SK-N-SH (cell line): Measurements from ENCODE around the gene SLC2A8. TPM values are rescaled to one million over a fixed set of nuclear protein-coding genes. Genes with fewer than 3 reads are reported as not detected.

Experiments used
- CTCF ChIA-PET: fragments of 300-600, 350-600 bp; formaldehyde crosslinking; extraction: SDS; loops from one replicate; lab custom pipeline; 2021; lab: Yijun Ruan, JAX
- POLR2A ChIA-PET: fragments of 350-600 bp; sonication (Branson Sonifier 250); formaldehyde crosslinking; extraction: SDS; loops from one replicate; lab custom pipeline; 2020; ENCODE audit warnings: antibody characterized with exemption, inconsistent platforms; lab: Yijun Ruan, JAX
- DNase-seq: peaks from one replicate; pipeline ENCODE4 v3.0.0; 2012
- H2AFZ ChIP-seq: fragments of 200-600 bp; sonication (generic); 2 replicates; pipeline ENCODE4 v1.8.1; 2016; ENCODE audit warnings: antibody characterized with exemption, mild to moderate bottlenecking, low read depth
- H3F3A ChIP-seq: fragments of 200-600 bp; sonication (generic); replicated peaks from 2 replicates; pipeline ENCODE3; 2016; ENCODE audit warnings: antibody characterized with exemption, mild to moderate bottlenecking; ENCODE audit not compliant: insufficient read depth
- H3K27ac ChIP-seq, 2 experiments: fragments of 200-500 bp in 1 of 2; fragments of 200-600 bp in 1 of 2; sonication (Bioruptor generic) in 1 of 2; sonication (generic), shearing (Covaris generic) in 1 of 2; 2 replicates each; pipeline versions ENCODE4 v1.5.1 to v1.6.1; 2014 to 2016; ENCODE audit warnings: low read depth in 2 of 2, inconsistent platforms in 1 of 2, low read length in 1 of 2, mild to moderate bottlenecking in 1 of 2, mixed read lengths in 1 of 2
- H3K27me3 ChIP-seq: fragments of 200-600 bp; sonication (generic), shearing (Covaris generic); 2 replicates; pipeline ENCODE4 v1.6.1; 2016; ENCODE audit warnings: mixed run types; ENCODE audit not compliant: insufficient read depth
- H3K36me3 ChIP-seq, 2 experiments: fragments of 200-500 bp in 1 of 2; fragments of 200-600 bp in 1 of 2; sonication (Bioruptor generic) in 1 of 2; sonication (generic) in 1 of 2; replicated peaks in 1 of 2; 2 replicates each; pipeline versions ENCODE3 to v1.5.1; 2014 to 2016; ENCODE audit warnings: low read length in 1 of 2, mild to moderate bottlenecking in 1 of 2; ENCODE audit not compliant: insufficient read depth in 2 of 2, control insufficient read depth in 1 of 2
- H3K4me1 ChIP-seq, 2 experiments: fragments of 200-500 bp in 1 of 2; fragments of 200-600 bp in 1 of 2; sonication (Bioruptor generic) in 1 of 2; sonication (generic), shearing (Covaris generic) in 1 of 2; 2 replicates each; pipeline versions ENCODE4 v1.5.1 to v1.6.1; 2014 to 2016; ENCODE audit warnings: low read depth in 1 of 2, low read length in 1 of 2, mixed run types in 1 of 2; ENCODE audit not compliant: insufficient read depth in 2 of 2, control insufficient read depth in 1 of 2
- H3K4me2 ChIP-seq: fragments of 200-600 bp; sonication (generic), shearing (Covaris generic); 2 replicates; pipeline ENCODE4 v1.6.1; 2017; ENCODE audit warnings: mixed run types
- H3K4me3 ChIP-seq, 2 experiments: fragments of 200-500 bp in 1 of 2; fragments of 200-600 bp in 1 of 2; sonication (Bioruptor generic) in 1 of 2; sonication (generic), shearing (Covaris generic) in 1 of 2; 2 replicates each; pipeline versions ENCODE4 v1.5.1 to v1.8.1; 2014 to 2016; ENCODE audit warnings: low read depth in 2 of 2, inconsistent platforms in 1 of 2, low read length in 1 of 2, mild to moderate bottlenecking in 1 of 2, mixed read lengths in 1 of 2, moderate library complexity in 1 of 2
- H3K79me2 ChIP-seq: fragments of 200-600 bp; sonication (generic); 2 replicates; pipeline ENCODE4 v1.8.1; 2017; ENCODE audit warnings: mild to moderate bottlenecking; ENCODE audit not compliant: insufficient read depth
- H3K9ac ChIP-seq: fragments of 200-600 bp; sonication (generic); 2 replicates; pipeline ENCODE4 v1.6.1; 2017; ENCODE audit warnings: mixed run types
- H3K9me2 ChIP-seq: fragments of 200-600 bp; sonication (generic); 2 replicates; pipeline ENCODE4 v1.6.1; 2017; ENCODE audit warnings: mixed run types
- H3K9me3 ChIP-seq: fragments of 200-600 bp; sonication (generic); 2 replicates; pipeline ENCODE4 v1.6.1; 2017; ENCODE audit warnings: mixed run types, mild to moderate bottlenecking, moderate library complexity
- H4K20me1 ChIP-seq: fragments of 200-600 bp; sonication (generic); 2 replicates; pipeline ENCODE4 v1.6.1; 2017; ENCODE audit warnings: mild to moderate bottlenecking, mixed run types; ENCODE audit not compliant: insufficient read depth
- CTCF ChIP-seq: fragments of 200-600 bp; sonication (generic); IDR thresholded peaks from 2 replicates; pipeline ENCODE4 v1.6.1; 2017; ENCODE audit warnings: antibody characterized with exemption, mild to moderate bottlenecking, moderate library complexity
- ELF1 ChIP-seq: IDR thresholded peaks from 2 replicates; pipeline ENCODE4 v1.4.0; 2012
- EZH2phosphoT487 ChIP-seq: fragments of 200-600 bp; sonication (generic); IDR thresholded peaks from 2 replicates; pipeline ENCODE4 v1.6.1; 2017; ENCODE audit warnings: low read depth, mixed run types, mild to moderate bottlenecking, antibody characterized with exemption, moderate library complexity, borderline replicate concordance
- FOSL2 ChIP-seq: IDR thresholded peaks from 2 replicates; pipeline ENCODE4 v1.4.0; 2012; ENCODE audit warnings: low read depth, mild to moderate bottlenecking, moderate library complexity, borderline replicate concordance
- JUND ChIP-seq: IDR thresholded peaks from 2 replicates; pipeline ENCODE4 v1.4.0; 2012
- MAX ChIP-seq: IDR thresholded peaks from 2 replicates; pipeline ENCODE4 v1.4.0; 2012; ENCODE audit warnings: low read depth
- MXI1 ChIP-seq: IDR thresholded peaks from 2 replicates; pipeline ENCODE4 v1.6.1; 2012; ENCODE audit warnings: mild to moderate bottlenecking, low read depth, low read length, improper control_type of control experiment
- NFIC ChIP-seq: IDR thresholded peaks from 2 replicates; pipeline ENCODE4 v1.4.0; 2012; ENCODE audit warnings: borderline replicate concordance
- NRF1 ChIP-seq: IDR thresholded peaks from 2 replicates; pipeline ENCODE4 v1.6.1; 2012; ENCODE audit warnings: low read depth, mild to moderate bottlenecking, low read length
- PBX3 ChIP-seq: IDR thresholded peaks from 2 replicates; pipeline ENCODE4; 2012
- SMC3 ChIP-seq: IDR thresholded peaks from 2 replicates; pipeline ENCODE4 v1.6.1; 2012; ENCODE audit warnings: low read depth, low read length, improper control_type of control experiment
- TAF1 ChIP-seq: IDR thresholded peaks from 2 replicates; pipeline ENCODE4 v1.6.1; 2012; ENCODE audit warnings: low read depth, mild to moderate bottlenecking, low read length, moderate library complexity, borderline replicate concordance
- TCF12 ChIP-seq: IDR thresholded peaks from 2 replicates; pipeline ENCODE4 v1.4.0; 2012
- TEAD4 ChIP-seq: IDR thresholded peaks from 2 replicates; pipeline ENCODE4 v1.4.0; 2012; ENCODE audit warnings: mild to moderate bottlenecking, borderline replicate concordance; ENCODE audit not compliant: insufficient read depth
- YY1 ChIP-seq: IDR thresholded peaks from 2 replicates; pipeline ENCODE4 v1.4.0; 2012; ENCODE audit warnings: low read depth, mild to moderate bottlenecking
- WGBS: methylation state at CpG from one replicate; pipeline ENCODE4 v1.1.6; 2017; ENCODE audit warnings: low lambda C conversion rate; 5-methylcytosine and 5-hydroxymethylcytosine counted together
- polyA plus RNA-seq, 3 experiments: library from polyadenylated mRNA; depleted of rRNA; stranded (reverse); fragments of >200 nt; gene quantifications; 2 replicates each; pipeline ENCODE4 v1.2.3, GENCODE V29; 2012

The SLC2A8 gene
- polyA plus RNA-seq, 1 of the 3 experiments (the other 2 are of a cell fraction) = 15.1 TPM

- TF ChIP-seq CTCF = no peak
- TF ChIP-seq NRF1 = no peak
- TF ChIP-seq TEAD4 = no peak
- no peak for TF ChIP-seq TCF12
- TF ChIP-seq NFIC = no peak
- no peak for TF ChIP-seq PBX3
- no peak for TF ChIP-seq ELF1
- H3K4me2 ChIP-seq = no peak overlapping the region
- DNase-seq = no peak
- H3K4me3 ChIP-seq = no peak overlapping the region
- CTCF ChIA-PET = interaction anchor here (0.8 to 1.3 kb wide), 6 partner anchors 11 to 409 kb away, joined by 3 to 6 read pairs (median 3); no protein-coding TSS in a partner anchor
- no peaks in the 10 kb centered on the region for H3K9me3 ChIP-seq
- H3K27me3 ChIP-seq = no peaks in the 10 kb centered on the region
- H4K20me1 ChIP-seq = no peaks in the 10 kb centered on the region
- H3K9me2 ChIP-seq = no peaks in the 10 kb centered on the region
- H3K27ac ChIP-seq = no peak overlapping the region
- no peak overlapping the region for H3K9ac ChIP-seq
- 94% methylated on average over 12 of the region's 12 CpGs for WGBS
- no peaks in the 10 kb centered on the region for H3F3A ChIP-seq
- H2AFZ ChIP-seq = no peak overlapping the region
- peaks cover 0 to 8% of the 10 kb centered on the region in 2 experiments for H3K36me3 ChIP-seq
- no peaks in the 10 kb centered on the region for H3K79me2 ChIP-seq
- POLR2A ChIA-PET = no interaction called here
- H3K4me1 ChIP-seq = peaks cover 0 to 5% of the 10 kb centered on the region in 2 experiments; a peak in 2 of 4 replicates
Measured at GRCh38 chr9:127349483-127350113, 47.4 kb upstream of the SLC2A8 start.

GRCh38 chr9:127351182-127352166 lies 45.5 kb upstream of the SLC2A8 start:
- no peak for DNase-seq
- no peak overlapping the region for H3K4me3 ChIP-seq
- H3K27ac ChIP-seq = no peak overlapping the region
- H3K9ac ChIP-seq = no peak overlapping the region
- no peak overlapping the region for H2AFZ ChIP-seq
- ChIA-PET POLR2A (no interaction called here), CTCF (interaction anchor here (1.2 kb wide), 1 partner anchor 137 kb away, joined by 6 read pairs; no protein-coding TSS in a partner anchor)
- WGBS = 79% methylated on average over 4 of the region's 4 CpGs
- H3K36me3 ChIP-seq = peaks cover 0 to 4% of the 10 kb centered on the region in 2 experiments
- no peaks in the 10 kb centered on the region for H3F3A ChIP-seq
- H3K9me3 ChIP-seq = no peaks in the 10 kb centered on the region
- H3K9me2 ChIP-seq = no peaks in the 10 kb centered on the region
- TF ChIP-seq MAX (no peak), FOSL2 (no peak), JUND (no peak), EZH2phosphoT487 (no peak), TEAD4 (no peak), NFIC (no peak), TAF1 (no peak), MXI1 (no peak), YY1 (no peak), SMC3 (no peak)
- H3K27me3 ChIP-seq = no peaks in the 10 kb centered on the region
- no peaks in the 10 kb centered on the region for H3K79me2 ChIP-seq
- H4K20me1 ChIP-seq = no peaks in the 10 kb centered on the region
- no peak overlapping the region for H3K4me2 ChIP-seq
- peaks cover 0 to 2% of the 10 kb centered on the region in 2 experiments; a peak in 2 of 4 replicates for H3K4me1 ChIP-seq
